HG03342 (cell line): ENCODE measurements around the gene TRIM29.

ENCODE experiments used
- ATAC-seq: cut with Tn5 transposase; IDR thresholded peaks from one replicate; pipeline ENCODE4 v1.9.1; 2021; ENCODE audit warnings: mild to moderate bottlenecking, moderate library complexity; ENCODE audit not compliant: unreplicated experiment

TRIM29 gene

DNA sequence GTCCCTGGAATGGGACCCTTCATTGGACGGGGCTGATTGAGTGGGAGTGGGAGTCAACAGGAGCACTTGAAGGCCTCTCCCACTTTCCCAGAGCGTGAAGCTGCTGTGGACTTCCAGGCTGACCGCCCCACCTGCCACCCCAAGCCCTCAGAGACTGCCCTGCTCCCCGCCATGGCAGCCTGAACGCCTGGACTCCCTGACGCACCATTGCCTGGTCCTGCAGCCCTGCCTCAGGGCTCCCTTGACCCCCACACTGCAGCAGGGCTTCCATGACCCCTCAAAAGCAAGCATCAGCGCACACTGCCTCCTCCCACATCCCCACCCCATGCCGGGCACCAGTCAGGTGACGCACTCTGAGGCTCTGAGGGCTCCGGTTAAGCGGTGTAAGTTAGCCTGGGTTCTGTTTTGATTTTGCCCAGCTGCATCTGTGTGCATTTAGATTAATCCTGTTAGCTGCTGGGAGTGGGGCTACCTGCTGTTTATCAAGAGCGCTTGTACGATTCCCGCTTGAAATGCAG, 39.4 kb downstream of the TRIM29 start:
- no peak for ATAC-seq

DNA sequence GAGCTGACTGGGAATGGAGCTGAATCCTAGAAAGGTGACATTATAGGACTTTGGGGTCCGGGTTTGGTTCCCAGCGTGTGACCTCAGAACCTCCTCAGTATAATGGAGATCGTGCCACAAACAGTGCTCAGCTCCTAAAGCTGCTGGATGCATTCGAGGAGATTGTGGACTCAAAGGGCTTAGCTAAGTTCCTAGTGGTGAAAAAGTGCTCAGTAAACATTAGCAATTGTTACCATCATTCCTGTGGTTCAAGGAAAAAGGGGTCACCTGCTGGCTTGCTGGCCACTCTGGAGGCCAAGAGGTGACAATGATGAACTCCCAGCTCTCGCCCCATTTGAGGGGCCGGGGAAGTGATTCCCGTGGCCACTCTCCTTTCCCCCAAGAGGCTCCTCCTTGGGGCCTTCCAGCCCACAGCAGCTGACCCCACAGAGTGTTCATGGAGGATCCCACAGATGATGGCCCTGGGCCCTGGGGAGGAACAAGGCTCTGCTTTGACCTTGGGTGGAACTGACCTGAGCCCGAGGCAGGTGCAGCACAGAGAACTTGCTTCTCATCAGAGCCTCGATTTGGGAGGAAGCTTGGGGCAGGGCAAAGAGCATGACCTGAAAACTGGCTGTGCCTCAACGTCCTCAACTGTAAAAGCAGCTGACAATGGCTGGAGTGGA, 40.1 kb downstream of the TRIM29 start:
- ATAC-seq: no peak

DNA sequence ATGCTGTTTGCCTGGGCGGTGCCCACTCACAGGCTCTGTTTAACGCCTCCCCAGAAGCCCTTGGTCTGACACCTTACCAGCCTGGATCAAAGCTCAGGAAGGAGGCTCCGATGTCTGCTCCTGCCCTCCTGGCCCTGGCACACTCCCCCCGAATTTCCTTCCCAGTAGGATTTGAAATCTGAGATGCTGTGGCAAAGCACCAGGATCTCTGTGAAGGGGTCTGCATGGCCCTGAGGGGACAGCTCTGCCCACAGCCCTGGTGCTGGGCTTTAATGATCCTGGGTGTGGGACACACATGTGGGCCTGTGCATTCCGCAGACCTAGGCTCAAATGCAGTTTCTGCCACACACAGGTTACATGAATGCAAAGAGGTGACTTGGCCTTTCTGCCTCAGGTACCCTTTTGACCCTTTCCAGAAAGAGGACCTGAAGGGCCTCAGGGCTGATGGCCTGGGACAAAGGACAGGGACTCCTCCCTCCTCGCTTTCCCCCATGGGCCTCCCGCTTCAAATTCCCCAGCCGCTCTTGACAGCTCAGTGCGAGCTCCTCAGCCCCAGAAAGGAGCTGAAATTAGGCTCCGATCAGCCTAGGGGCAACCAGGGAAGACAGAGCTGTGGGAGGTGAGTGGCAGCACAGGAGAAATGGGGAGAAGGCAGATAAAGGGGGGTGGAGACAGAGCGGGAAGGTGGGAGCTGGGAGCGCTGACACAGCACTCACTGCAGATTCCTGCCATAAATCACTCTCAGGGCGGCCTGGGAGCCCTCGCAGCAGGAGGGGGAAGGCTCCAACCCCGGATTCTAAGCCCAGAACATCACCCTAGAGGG, 41.3 kb downstream of the TRIM29 start:
- no peak for ATAC-seq

DNA sequence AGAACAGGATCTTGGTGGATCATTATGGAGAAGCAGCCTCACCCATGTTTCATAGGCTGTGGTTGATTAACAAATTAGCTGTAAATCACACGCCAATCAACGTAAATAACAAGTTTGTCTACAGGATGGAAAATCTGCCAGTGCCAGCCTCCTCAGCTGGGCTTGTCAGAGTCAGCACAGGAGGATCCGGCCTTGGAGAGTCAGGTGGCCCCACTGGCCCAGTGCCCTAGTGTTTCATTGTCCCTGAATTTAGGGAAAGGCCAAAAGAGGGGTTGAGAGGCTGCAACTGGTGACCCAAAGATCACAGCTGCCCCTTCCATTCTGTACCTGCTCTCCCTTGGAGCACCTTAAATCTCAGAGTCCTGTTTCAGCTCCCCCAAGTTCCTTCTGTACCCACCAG, 42.4 kb downstream of the TRIM29 start:
- no peak for ATAC-seq

DNA sequence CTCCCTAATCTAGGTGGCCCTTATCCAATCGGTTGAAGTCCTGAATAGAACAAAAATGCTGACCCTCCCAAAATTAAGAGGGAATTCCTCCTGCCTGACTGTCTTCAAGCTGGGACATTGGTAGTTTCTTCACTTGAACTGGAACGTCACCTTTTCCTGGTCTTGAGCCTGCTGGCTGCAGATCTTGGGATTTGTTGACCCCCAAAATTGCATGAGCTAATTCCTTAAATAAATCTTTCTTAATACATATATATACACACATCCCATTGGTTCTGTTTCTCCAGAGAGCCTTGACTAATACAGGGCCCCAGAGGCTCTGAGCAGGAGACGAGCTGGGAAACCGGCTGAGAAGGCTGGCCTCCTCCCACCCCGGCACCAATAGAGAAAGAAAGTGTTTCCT, 46.2 kb downstream of the TRIM29 start:
- ATAC-seq: no peak

DNA sequence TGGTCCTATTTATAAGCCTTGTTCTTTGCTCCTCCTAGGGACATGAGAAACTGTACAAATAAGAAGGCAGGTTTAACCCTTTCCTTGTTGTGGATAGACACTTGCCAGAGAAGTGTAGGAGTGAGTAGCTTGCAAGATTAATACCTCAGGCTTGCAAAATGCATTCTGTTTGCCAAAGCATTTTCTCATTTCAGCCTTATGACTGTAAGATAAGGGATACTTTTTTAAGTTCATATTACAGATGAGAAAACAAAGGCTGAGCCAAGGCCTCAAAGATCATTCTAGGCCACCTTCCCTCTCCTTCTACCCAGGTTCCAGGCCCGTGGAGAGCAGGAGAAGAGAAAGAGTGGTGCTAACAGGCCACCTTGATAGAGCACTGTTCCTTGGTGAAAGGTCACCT, 46.8 kb downstream of the TRIM29 start:
- ATAC-seq: no peak

DNA sequence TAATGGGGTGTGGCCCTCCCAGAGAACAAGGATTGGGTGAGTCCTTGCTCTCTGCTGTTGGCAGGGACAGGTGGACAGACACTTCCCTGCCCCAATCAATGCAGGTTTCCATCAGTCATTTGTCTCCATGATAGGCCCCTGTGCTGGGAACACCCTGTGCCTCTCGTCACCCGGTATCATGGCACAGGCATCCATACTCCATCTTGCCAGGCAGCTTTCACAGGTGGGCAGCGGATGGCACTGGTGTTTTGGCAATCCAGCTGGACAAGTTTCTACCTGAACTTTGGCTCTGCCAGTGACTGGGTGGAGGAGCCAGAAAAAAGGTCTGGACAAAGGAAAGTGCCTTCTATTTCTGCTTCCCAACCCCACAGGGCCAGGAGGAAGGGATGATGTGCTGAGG, 47.5 kb downstream of the TRIM29 start:
- no peak for ATAC-seq

DNA sequence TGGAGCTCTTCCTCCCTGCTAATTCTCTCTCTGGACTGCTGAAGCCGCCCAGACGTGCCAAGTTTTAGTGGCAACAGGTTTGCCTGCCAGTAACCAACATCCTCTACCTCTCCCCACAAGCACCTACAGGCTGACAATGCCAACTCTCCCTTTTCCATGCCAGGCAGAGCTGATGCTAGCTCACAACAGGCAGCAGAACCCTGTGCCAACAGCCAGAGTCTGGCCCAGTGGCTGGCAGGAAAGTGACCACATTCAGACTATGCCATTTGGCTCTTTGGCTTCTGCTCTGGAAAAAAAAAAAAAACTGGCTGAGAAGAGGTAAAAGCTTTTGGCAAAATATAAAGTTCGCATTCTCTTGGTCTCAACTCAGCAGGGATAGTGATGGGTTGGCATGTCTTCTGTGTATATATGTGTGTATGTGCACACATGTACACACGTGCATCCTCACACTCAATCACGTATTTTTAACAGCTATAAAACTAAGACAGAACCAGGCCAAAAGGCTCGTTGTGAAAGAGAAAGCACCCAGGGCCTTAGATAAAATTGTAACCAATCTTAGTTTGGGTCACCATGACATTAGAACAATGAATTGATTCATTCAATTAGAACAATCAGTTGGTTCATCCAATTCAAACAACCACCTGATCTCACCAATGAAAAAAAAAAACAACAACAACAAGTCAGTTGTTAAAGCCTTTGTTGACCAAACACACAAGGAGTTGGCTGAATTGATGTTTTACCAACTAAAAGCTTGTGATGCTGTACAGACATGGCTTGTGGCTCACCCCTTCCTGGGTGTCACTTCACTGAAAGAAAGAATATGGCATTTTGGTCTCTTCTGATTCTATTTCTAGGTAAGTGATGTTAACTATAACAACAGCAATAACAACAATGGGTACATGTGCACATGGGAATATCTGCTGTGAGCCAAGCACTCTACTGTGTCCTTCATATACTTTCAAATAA, 48.6 kb downstream of the TRIM29 start:
- no peak for ATAC-seq

DNA sequence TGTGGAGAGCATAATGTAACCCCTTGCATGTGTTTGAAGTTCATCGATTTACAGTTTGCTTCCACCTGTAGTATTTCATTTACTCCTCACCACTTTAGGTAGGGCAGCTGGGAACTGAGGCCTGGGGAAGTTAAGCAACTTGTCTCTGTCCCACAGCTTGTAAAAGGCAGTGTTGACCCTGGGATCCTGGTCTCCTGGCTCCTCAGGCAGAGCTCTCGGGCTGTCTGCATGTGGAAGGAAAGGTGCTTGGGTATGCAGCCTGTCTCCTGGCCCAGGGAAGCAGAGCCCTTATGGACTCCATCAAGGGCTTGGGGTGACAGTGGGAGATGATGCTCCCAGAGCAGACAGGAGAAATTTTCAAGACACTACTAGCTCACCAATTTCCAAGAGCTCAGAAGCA, 49.9 kb downstream of the TRIM29 start:
- no peak for ATAC-seq

DNA sequence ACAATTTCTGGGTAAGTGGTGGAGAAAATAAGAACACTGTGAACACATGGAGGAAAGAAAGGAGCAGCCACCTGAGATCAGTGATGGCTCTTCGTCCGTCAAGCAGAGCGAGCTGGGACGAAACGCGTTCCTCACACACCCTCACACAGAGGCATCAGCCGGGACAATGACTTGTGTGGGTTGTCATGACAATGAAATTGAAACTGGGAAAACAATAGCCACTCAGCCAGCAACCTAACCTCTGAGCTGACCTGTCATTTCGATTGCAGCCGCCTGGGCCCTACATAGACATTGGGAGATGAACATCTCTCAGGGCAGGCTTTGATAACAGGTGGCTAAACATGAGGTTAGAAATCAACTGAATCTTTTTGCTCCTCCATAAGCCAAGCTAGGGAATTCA, 51.3 kb downstream of the TRIM29 start:
- no peak for ATAC-seq

DNA sequence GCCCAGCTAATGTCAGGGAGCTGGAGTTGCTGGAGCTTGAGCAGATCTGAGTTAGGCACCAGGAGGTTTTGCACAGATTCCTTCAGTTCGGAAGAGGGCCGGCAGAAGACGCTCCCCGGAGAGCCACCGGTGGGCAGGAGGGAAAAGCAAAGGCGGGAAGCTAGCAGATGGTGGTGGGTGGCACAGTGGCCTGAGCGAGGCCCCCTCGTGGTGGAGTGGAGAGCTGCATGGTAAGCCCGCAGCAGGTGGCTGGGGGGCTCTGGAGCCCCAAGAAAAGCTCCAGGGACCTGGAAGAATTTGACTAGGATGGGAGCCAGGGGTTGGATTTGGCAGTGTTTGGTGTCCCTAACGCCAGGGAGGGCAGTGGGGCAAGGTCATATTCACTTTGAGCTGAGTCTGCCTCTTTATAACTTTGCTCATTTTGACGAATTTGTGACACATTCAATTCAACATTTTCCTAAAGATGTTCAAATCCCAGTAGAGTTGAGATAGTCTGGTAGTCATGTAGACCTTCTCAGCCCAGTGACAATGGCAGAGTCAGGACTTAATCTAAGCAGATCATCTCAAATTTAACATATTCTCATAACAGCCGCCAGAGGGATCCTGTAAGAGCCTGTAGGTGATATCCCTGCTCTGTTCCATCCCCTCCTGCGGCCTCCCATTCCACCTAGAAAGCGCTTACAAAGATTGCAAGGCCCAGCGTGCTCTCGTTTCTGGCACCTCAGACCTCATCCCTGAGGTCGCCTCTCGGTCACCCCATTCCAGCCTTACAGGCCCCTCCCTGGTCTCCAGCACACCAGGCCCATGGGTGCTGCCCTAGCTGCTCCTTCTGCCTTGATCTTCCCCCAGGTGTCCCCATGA, 57.9 kb downstream of the TRIM29 start:
- ATAC-seq: no peak

DNA sequence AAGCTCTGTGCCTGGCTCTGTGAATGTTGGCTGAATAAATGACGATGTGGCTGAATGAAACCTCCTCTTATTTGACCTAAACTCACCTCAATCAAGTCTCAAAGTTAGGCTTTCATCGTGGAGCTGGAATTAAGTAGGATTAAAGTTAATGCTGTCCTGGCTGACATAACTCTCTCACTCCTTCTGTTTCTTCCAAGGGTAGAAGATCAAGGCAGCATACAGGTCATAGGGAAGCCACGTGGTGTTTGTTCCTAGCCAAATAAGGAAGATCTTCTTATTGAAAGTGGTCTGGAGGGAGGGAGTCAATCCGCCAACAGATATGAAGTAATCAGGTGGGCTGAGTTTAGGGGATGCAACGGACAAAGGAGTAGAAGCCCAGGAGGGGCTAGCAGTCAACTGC, 59.5 kb downstream of the TRIM29 start:
- no peak for ATAC-seq

DNA sequence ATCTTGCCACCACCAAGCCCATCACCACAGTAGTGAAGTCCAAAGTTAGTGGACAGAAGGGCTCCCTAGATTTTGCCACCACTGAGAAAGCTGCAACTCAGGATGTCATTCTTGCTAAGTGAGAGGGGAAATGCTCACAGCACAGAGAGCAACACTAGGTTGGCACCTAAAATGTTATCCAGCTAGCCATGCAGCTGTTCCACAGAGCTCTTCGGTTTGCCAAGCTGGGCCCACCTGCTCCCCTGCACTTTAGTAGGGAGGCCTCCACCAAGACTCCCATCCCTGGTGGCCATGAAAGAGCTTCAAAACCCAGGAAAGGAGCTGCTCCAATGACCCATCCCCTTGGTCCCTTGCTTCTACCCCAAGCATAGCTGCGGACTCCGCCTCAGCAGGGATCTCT, 63.8 kb downstream of the TRIM29 start:
- no peak for ATAC-seq

DNA sequence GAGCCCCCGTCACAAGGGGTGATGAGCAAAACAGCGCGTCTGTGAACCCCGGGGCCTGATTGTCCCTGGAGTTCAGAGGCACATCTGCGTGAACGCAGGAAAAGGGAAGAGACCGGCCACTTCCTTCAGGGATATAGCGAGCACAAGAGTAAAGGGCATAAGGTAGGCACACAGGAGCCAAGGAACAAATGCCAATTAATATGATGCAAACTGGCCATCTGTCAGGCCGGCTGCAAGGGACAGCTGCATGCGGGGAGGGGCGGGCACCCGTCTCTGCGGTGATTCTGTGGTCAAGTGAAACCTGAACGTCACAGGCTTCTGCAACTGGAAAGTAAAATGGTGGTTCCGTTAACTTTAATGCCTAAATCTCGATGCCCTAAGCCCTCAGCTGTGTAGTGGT, 64.7 kb downstream of the TRIM29 start:
- ATAC-seq: no peak

DNA sequence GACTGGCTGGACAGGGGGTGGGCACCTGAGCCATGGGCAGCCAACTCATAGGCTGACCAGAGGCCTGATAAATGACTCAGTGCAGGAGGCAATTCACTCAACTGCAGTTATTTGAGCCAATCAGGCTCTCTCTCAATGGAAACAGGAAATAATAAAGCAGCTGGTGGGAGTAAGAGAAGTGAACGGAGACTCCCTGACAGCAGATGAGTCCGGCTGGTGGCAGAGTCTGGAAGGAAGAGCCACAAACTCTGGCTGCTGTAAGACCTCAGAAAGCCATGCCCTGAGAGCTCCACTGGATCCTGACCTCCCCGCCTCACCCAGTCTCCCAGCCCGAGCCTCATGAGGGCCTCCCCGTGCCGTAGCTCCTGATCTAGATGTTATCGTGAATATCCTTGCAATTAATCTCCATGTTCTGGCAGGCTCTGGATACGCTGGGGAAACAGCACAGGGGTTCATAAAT, 69.8 kb downstream of the TRIM29 start:
- ATAC-seq: no peak

DNA sequence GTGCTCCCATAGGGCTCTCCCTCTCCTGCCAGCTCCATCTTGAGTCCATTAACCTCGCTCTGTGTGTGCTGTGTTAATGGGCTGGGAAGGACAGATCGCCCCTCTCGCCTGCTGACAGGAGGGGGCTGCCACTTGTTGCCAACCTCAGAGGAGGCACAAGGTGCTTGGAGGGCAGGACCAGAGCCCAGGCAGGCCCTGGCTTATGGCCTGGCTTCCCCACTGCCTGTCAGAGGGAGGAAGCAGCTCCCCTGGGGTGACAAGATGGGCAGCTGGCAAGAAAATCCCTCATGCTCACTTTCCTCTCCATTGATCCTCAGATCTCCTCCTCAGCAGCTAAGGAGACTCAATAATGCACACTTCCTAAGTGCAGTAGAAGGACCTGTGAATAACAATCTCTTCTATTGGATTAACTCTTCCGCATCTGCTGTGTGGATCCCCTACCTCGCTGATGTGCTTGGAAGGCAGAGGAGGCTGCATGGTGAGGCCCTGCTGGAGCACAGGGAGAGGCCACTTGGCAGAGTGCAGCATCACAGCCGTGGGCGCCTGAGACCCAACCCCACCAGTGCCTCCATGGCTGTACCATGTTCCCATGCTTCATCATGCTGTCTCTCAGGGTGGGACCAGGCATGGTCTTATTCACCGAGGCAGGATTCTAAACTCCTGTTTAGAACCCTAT, 70.3 kb downstream of the TRIM29 start:
- ATAC-seq: no peak

DNA sequence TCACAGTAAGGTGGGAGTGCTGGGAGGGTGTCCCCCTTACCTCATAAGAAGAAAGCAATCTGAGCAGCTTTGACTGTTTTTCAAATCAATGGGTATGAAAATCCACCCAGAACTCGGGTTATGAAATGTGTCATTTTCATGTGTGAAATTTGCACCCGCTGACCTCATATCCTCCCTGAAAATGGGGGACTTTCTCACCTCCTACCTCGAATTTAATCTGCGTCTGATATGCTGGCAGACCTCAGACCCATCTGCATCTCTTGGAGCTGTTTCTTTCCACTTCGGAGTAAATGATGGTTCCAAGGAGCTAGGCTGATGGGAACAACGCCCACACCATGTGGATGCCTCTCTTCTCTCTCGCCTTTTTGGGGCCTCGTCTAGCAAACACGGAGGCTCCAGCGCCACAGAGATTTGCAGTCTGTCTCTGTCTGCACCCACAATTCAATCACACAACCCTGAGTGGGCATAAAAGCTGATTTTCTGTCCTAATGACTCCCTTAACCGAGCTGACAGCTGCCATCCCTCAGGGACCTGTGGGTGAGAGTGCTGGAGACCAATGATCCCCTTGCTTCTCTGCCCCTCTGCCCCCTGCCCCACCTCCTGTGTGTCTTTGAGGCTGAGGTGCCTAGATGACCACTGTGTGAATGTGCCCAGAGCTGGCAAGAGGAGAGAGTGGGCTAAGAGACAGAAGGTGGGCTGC, 71.0 kb downstream of the TRIM29 start:
- ATAC-seq: no peak

DNA sequence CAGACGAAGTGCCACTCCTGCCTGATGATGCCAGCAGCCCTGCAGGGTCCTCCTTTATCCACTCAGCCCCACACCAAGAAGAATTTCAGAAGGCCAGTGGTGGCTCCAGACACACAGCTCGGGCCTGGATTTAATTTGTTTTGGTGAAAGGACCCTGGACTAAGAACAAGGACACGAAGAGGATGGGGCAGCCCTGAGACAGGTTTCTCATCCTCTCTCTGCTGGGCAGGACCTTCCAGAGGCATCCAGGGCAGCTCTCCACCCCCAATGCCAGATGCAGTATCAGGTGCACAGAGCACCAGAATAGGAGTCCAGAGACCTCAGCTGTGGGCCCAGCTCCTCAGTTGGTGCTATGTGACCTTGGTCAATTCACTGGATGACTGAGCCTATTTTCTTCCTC, 72.0 kb downstream of the TRIM29 start:
- no peak for ATAC-seq

DNA sequence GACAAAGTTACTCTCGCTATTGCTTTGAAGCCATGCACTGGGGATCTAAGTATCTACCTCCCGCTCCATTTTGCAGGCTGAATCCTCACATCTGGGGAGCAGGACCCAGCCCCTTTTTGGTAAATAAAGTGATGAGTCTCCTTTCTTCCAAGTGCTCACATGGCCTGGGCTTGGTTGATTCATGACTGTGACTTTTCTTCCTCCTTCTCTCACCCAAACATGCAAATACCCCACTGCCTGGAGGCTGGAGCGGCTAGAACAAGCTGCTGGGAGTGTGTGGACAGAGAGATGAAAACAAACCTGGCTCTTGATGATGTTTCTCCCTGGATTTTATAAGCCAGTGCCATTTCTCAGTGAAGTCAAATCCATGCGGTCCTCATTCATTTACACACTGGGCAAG, 72.7 kb downstream of the TRIM29 start:
- ATAC-seq: no peak
